Activated T-cell treated with anti-CD3 and anti-CD28 coated beads, Interleukin-2, amount 50 U/mL, for 72 hours (primary cell): ENCODE data around the gene TIMM29. TPM values are rescaled to one million over a fixed set of nuclear protein-coding genes. Genes with fewer than 3 reads are reported as not detected.

Experiments used
- ATAC-seq, 2 donors: fragments of 150-1000 bp; cut with Tn5 transposase; replicated peaks in 1 of 2; 2 replicates each; pipeline ENCODE4 v1.10.0; 2021; ENCODE audit warnings: moderate library complexity in 2 of 2, mild to moderate bottlenecking in 1 of 2
- DNase-seq, 2 donors: peaks; one replicate each; pipeline ENCODE4 v3.0.0; 2021 to 2022; ENCODE audit warnings: mixed read lengths in 1 of 2
- H3K27ac Mint-ChIP-seq: one replicate; pipeline ENCODE4 v1.8.0; 2022; ENCODE audit warnings: mild to moderate bottlenecking, moderate library complexity, mixed read lengths
- H3K27me3 Mint-ChIP-seq: one replicate; pipeline ENCODE4 v1.8.0; 2022; ENCODE audit warnings: low read depth, mixed read lengths
- H3K36me3 Mint-ChIP-seq, 2 donors: one replicate each; pipeline ENCODE4 v1.8.0; 2022; ENCODE audit warnings: mixed read lengths in 2 of 2, mild to moderate bottlenecking in 1 of 2; ENCODE audit not compliant: insufficient read depth in 2 of 2
- H3K4me1 Mint-ChIP-seq: one replicate; pipeline ENCODE4 v1.8.0; 2022; ENCODE audit warnings: low read depth, mixed read lengths
- H3K4me3 Mint-ChIP-seq, 2 donors: one replicate each; pipeline ENCODE4 v1.8.0; 2022; ENCODE audit warnings: mild to moderate bottlenecking in 2 of 2, mixed read lengths in 2 of 2, moderate library complexity in 2 of 2
- H3K9me3 Mint-ChIP-seq, 2 donors: one replicate each; pipeline ENCODE4 v1.8.0; 2022; ENCODE audit warnings: mixed read lengths in 2 of 2
- total RNA-seq, 2 donors: library from RNA; stranded (reverse); gene quantifications; one replicate each; pipeline ENCODE4 v1.2.3, GENCODE V29; 2022

The TIMM29 gene
- total RNA-seq, 2 donors from 2014 or later, result 20.3 to 20.9 TPM

DNA sequence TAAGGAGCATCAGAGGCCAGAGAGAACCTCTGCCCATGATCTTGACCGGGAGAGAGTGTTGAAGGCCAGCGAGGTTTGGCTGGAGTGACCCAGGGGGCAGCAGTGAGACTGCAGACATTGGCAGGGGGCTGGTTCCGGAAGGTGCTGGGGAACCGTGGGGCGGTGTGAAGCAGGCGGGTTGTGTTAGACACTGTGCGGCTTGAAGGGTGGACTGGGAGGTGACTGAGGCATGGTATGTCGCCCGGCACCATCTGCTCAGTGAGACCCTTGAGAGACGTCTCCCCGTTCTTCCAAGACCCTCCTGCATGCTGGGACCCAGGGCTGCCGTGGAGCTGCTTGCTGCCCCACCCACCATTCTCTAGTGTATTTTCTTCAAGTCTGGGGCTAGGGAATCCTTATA, 32.7 kb upstream of the TIMM29 start:
- H3K36me3 Mint-ChIP-seq, result no peaks in the 10 kb centered on the region

DNA sequence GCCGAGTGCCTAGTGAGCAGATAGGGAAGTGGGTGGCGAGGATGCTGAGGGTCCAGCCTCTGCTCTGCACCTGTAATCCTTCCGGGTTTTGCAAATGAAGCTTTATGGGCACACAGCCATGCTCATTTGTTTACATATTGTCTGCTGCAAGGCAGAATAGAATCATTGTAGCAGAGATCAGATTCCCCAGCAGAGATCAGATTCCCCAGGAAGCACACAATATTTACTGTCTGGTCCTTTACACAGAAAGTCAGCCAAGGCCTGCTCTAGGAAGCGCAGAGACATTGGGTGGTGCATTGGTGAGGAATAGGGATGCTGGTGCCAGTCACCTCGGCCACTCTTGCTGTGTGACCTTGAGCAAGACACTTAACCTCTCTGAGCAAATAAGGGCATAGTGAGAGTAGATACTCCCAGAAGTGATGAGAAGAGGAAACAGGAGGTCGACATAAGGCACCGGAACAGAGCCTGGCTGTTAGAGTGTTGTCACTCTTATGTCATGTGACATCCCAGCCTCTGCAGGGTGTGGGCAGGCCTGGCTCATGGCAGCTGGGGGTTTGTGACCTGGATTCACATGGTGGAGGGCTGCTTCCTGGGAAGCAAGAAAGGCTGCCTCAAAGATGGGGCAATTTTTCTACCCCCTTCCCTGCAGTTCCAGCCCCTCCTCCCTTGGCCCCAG, 31.6 kb upstream of the TIMM29 start:
- peak overlapping the region; percentile 37 for H3K27ac Mint-ChIP-seq
- H3K4me1 Mint-ChIP-seq, result peaks cover 14% of the 10 kb centered on the region
- ATAC-seq, result no peak
- no peaks in the 10 kb centered on the region for H3K27me3 Mint-ChIP-seq
- DNase-seq, result no peak
- H3K4me3 Mint-ChIP-seq, result no peak overlapping the region
- no peaks in the 10 kb centered on the region for H3K36me3 Mint-ChIP-seq
- no peaks in the 10 kb centered on the region for H3K9me3 Mint-ChIP-seq

More for the DNA sequence above, 32.7 kb upstream of the TIMM29 start:
- Mint-ChIP-seq H3K27ac (no peak overlapping the region), H3K27me3 (no peaks in the 10 kb centered on the region), H3K4me1 (peaks cover 14% of the 10 kb centered on the region), H3K9me3 (no peaks in the 10 kb centered on the region), H3K4me3 (no peak overlapping the region)
- DNase-seq (no peak), ATAC-seq (no peak)

DNA sequence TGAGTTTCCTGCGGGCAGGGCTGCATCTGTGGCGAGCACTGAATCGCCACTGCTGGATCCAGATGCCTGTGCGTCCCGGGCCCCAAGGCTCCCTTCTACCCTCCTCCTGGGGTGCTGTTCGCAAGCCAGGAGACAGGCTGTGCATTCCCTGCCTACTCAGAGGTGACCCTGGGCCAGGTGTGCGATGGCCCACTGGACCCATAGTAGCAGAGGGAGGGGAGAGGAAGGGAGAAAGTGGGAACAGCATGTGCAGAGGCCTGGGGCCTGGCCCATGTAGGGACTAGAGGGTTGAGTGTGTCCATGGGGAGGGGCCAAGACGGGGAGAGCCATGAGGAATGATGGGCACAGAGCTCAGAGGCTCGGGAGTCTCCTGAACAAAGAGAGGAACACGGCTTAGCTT, 30.0 kb upstream of the TIMM29 start:
- DNase-seq (no peak), ATAC-seq (no peak)
- Mint-ChIP-seq H3K36me3 (no peaks in the 10 kb centered on the region), H3K4me1 (peaks cover 14% of the 10 kb centered on the region), H3K4me3 (no peak overlapping the region), H3K9me3 (no peaks in the 10 kb centered on the region), H3K27ac (no peak overlapping the region), H3K27me3 (no peaks in the 10 kb centered on the region)

DNA sequence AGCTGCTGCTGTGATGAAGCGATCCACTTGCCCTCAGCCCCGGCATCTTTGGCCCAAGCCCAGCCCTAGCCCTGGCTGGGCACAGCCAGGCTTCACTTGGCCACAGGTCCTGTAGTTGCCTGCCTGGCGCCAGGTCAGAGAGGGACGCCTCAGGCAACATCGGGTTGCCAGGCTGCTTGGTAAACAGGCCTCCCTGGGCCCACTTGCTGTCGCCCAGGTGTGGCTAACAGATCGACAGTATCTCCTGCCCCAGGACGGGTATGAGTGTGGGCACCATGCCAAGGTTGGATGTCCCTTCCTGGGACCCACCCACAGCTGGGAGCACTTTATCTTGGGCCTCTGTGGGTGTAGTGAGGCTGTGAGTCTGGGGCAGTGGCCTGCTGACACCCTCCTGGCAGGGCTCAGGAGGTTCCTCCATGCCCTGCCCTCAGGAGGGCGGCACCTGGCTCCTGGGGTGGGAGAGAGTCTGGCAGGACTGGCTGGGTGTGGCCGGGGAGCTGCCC, 29.4 kb upstream of the TIMM29 start:
- H3K27me3 Mint-ChIP-seq, result no peaks in the 10 kb centered on the region
- peaks cover 14% of the 10 kb centered on the region for H3K4me1 Mint-ChIP-seq
- ATAC-seq (no peak), DNase-seq (no peak)
- H3K36me3 Mint-ChIP-seq, result no peaks in the 10 kb centered on the region
- H3K9me3 Mint-ChIP-seq, result no peaks in the 10 kb centered on the region
- H3K27ac Mint-ChIP-seq, result no peak overlapping the region
- no peak overlapping the region for H3K4me3 Mint-ChIP-seq

DNA sequence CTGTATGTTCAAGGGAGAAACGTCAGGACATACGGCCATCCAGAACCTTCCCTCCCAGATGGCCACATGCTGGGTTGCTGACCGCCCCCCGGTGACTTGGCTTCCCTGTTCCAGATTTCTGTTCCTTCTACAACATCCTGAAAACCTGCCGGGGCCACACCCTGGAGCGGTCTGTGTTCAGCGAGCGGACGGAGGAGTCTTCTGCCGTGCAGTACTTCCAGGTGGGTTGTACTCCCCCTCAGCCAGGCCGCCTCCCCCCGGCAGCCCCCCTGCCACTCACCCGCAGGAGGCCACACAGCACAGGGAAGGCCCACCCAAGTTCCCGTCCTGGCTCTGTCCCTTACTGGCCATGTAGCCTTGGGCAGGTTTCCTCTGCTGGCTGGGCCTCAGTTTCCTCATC, 20.7 kb upstream of the TIMM29 start:
- peaks cover 0 to 6% of the 10 kb centered on the region in 2 donors for H3K36me3 Mint-ChIP-seq
- H3K27ac Mint-ChIP-seq, result no peak overlapping the region
- H3K27me3 Mint-ChIP-seq, result no peaks in the 10 kb centered on the region
- H3K4me3 Mint-ChIP-seq, result no peak overlapping the region
- ATAC-seq, result no peak
- H3K4me1 Mint-ChIP-seq, result no peaks in the 10 kb centered on the region
- no peaks in the 10 kb centered on the region for H3K9me3 Mint-ChIP-seq
- no peak for DNase-seq

DNA sequence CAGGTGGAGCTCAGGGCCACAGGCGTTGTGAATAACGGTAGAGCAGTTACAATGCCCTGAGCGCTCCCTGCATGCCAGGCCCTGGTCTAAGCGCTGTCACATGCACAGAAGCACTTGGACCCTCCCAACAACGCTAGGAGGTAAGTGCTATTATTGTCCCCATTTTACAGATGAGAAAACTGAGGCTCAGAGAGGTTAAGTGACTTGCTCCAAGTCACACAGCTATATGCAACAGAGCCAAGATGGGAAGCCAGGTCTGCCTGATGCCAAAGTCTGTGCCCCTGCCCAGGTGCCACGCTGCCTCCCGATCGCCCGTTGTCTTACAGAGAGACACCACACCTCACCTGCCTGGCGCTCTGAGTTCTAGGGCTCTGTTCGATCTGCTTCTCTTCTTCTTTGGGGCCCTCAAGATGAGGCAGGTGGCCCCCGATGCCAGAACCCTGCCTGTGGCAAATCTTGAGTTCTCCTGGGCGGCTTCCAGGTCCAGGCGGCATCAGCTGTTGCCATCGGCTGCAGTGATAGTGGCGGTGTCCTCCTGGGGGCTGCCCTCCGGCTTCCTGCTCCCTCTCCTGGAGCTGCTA, 20.1 kb upstream of the TIMM29 start:
- H3K27me3 Mint-ChIP-seq, result no peaks in the 10 kb centered on the region
- H3K9me3 Mint-ChIP-seq, result no peaks in the 10 kb centered on the region
- no peak for DNase-seq
- no peaks in the 10 kb centered on the region for H3K4me1 Mint-ChIP-seq
- no peak for ATAC-seq
- no peak overlapping the region for H3K27ac Mint-ChIP-seq
- no peak overlapping the region for H3K4me3 Mint-ChIP-seq
- peaks cover 0 to 6% of the 10 kb centered on the region in 2 donors for H3K36me3 Mint-ChIP-seq

DNA sequence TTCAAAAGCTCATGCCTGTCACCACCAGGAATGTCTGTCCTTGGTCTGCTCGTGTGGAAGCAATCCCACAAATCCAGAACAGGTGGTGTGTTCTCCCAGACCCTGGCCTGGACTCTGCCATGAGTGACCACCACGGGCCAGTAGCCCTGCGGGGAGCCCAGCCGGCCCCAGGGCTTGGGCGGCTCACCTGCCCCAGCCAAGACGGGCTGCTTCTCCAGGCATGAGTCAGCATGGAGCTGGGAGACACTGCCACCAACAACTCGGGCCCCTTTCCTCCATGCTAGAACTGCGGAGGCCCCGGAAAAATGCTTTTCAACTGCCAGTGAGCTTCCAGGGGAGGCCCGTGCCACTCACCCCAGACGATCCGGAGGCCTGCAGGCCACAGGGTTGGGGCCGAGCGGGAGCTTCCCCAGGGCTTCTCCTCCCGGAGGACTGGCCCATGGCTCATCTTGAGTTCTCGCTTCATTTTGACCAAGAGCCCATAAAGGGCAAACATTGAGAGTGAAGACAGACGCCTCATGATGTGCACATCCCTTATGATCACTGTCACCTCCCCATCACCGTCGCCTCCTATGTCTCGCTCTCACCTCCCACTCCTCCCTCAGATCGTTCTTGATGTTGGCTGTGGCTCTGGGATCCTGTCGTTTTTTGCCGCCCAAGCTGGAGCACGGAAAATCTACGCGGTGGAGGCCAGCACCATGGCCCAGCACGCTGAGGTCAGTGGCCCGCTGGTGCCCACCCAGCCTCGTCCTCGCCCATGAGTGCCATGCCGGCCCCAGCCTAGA, 16.8 kb upstream of the TIMM29 start:
- Mint-ChIP-seq H3K4me3 (no peak overlapping the region), H3K36me3 (peaks cover 0 to 6% of the 10 kb centered on the region in 2 donors), H3K4me1 (no peaks in the 10 kb centered on the region), H3K27ac (no peak overlapping the region), H3K27me3 (no peaks in the 10 kb centered on the region), H3K9me3 (no peaks in the 10 kb centered on the region)
- DNase-seq (no peak), ATAC-seq (no peak)

DNA sequence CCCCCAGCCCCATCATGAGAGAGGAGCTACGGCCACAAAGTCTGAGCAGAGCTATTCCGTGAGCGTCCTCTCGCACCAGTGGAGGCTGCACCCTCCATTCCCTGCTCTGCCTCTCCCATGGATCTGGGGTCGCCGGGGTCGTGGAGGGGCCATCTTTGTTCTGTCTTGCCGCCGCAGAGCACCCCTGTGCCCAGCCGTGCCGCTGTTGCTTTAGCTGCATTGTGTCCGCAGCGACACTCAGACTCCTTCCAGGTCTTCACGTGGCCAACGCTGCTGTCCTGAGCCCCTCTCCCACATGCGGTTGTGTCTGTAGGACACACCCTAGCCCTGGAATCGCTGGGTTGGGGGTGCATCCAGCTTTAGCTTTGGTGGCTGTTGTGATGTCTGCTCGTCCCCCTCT, 16.0 kb upstream of the TIMM29 start:
- Mint-ChIP-seq H3K36me3 (peaks cover 0 to 6% of the 10 kb centered on the region in 2 donors), H3K27ac (no peak overlapping the region), H3K4me1 (no peaks in the 10 kb centered on the region), H3K9me3 (no peaks in the 10 kb centered on the region), H3K4me3 (no peak overlapping the region), H3K27me3 (no peaks in the 10 kb centered on the region)
- ATAC-seq, result no peak
- no peak for DNase-seq

DNA sequence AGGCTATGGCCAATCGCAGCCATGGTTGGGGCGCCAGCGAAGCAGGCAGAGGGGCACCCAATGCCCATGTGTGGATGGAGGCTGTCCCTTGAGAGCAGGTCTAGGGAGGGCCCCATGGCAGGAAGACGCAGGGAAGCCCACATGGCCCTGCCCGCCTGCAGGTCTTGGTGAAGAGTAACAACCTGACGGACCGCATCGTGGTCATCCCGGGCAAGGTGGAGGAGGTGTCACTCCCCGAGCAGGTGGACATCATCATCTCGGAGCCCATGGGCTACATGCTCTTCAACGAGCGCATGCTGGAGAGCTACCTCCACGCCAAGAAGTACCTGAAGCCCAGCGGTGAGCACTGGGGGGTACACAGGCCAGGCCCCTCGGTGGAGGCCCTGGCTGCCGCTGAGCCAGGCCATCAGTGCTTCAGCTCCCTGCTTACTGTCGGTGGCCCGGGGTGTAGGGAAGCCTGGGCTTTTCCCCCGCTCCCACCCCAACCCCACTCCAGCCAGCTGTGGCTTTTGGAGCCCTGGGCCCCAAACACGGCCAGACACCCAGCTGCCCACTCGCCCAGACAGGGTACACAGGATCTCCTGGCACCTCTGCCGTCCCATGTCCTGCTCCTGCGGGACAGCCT, 14.8 kb upstream of the TIMM29 start:
- peaks cover 0 to 4% of the 10 kb centered on the region in 2 donors for H3K36me3 Mint-ChIP-seq
- H3K4me1 Mint-ChIP-seq, result no peaks in the 10 kb centered on the region

DNA sequence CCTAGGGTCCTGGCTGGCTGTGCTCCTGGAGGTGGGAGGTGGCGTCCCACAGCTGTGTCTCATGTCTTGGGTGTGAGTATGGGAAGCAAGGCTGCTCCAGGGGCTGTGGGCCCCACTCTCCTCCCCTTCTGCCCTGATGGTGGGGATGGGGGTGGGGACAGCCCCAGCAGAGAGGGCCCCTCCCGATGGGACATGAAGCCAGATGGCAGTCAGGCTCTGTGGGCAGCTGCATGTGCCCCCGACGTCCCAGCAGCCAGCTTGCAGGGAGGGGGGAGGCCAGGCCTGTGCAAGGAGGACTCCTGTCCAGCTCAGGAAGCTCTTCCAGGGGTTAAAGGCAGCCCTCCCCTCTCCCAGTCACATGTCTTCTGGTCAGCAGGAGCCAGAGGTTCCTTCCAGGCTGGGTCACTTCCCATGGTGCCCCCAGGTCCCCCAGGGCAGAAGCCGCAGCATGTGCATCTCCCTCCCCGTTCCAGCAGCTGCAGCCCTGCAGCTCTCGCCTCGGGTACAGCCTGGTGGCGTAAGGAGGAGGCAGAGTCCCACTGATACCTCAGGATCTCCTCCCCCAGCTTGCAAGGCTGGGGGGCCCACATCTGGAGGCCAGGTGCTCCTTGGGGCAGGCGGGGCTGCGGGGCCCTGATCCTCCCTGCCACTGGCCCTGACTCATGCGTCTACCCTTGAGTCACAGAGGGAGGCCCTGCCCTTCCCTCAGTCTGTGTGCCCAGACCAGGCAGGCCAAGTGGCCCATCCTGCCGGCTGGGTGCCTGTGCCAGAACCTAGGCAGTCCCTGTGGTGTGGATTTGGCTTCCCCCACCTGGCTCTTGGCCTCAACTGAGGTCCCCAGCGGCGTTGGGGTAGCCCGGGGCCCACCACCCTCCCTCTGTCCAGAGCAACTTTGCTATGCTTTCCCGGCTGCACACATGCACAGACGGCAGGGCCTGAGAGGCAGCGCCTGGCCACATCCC, 13.2 kb upstream of the TIMM29 start:
- ATAC-seq (peak in 1 of 2 donors; percentile 39), DNase-seq (no peak)
- no peaks in the 10 kb centered on the region for H3K27me3 Mint-ChIP-seq
- H3K27ac Mint-ChIP-seq, result no peak overlapping the region
- H3K9me3 Mint-ChIP-seq, result no peaks in the 10 kb centered on the region
- peaks cover 0 to 2% of the 10 kb centered on the region in 2 donors for H3K36me3 Mint-ChIP-seq
- no peak overlapping the region for H3K4me3 Mint-ChIP-seq
- no peaks in the 10 kb centered on the region for H3K4me1 Mint-ChIP-seq

More for the DNA sequence above, 14.8 kb upstream of the TIMM29 start:
- ATAC-seq (no peak), DNase-seq (no peak)
- no peaks in the 10 kb centered on the region for H3K27me3 Mint-ChIP-seq
- H3K27ac Mint-ChIP-seq, result no peak overlapping the region
- no peak overlapping the region for H3K4me3 Mint-ChIP-seq
- no peaks in the 10 kb centered on the region for H3K9me3 Mint-ChIP-seq

DNA sequence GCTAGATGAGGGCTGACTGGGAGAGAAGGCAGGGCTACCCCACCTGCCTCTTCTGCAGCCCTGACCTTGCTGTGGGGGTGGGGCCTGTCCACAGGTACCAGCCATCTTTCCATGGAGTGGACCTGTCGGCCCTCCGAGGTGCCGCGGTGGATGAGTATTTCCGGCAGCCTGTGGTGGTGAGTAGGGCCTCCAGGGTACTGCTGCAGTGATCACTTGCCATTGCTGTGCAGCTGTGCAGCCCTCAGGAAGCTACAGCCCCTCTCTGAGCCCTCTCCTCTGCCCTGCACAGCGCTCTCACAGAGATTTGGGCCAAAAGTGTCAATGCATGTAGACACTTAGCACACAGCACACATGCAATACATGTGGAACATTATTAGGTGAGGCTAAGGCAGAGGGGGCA, 12.0 kb upstream of the TIMM29 start:
- no peaks in the 10 kb centered on the region for H3K27me3 Mint-ChIP-seq
- no peaks in the 10 kb centered on the region for H3K9me3 Mint-ChIP-seq
- H3K27ac Mint-ChIP-seq, result no peak overlapping the region
- ATAC-seq (no peak), DNase-seq (no peak)
- H3K4me3 Mint-ChIP-seq, result no peak overlapping the region
- no peaks in the 10 kb centered on the region for H3K4me1 Mint-ChIP-seq
- peaks cover 0 to 2% of the 10 kb centered on the region in 2 donors for H3K36me3 Mint-ChIP-seq

DNA sequence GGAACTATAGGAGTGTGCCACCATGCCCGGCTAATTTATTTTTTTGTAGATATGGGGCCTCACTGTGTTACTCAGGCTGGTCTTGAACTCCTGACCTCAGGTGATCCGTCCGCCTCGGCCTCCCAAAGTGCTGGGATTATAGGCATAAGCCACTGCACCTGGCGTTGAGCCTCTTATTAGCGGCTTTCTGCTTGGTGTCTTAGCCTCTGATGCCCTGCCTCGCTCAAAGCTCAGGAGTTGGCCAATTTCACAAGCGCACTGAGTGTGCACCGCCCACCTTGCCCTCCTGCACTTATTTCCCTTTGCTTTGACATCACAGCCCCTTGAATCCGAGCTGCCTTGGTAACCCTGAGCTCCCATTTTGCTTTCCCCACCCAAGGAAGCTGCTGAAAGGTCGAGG, 10.3 kb upstream of the TIMM29 start:
- Mint-ChIP-seq H3K9me3 (no peaks in the 10 kb centered on the region), H3K4me3 (no peak overlapping the region), H3K27me3 (no peaks in the 10 kb centered on the region), H3K4me1 (no peaks in the 10 kb centered on the region), H3K36me3 (peaks cover 0 to 2% of the 10 kb centered on the region in 2 donors), H3K27ac (no peak overlapping the region)
- ATAC-seq (no peak), DNase-seq (no peak)
